Measurements from ENCODE around the gene DGUOK. TPM values are rescaled to one million over a fixed set of nuclear protein-coding genes. Genes with fewer than 3 reads are reported as not detected.
"Not testable (repeated sequence)": the region's sequence is repeated elsewhere in the genome, so short reads cannot be mapped to it uniquely, and the experiment has no call there.

DGUOK gene
- total RNA-seq, 1 donor, result 33.6 TPM

DNA sequence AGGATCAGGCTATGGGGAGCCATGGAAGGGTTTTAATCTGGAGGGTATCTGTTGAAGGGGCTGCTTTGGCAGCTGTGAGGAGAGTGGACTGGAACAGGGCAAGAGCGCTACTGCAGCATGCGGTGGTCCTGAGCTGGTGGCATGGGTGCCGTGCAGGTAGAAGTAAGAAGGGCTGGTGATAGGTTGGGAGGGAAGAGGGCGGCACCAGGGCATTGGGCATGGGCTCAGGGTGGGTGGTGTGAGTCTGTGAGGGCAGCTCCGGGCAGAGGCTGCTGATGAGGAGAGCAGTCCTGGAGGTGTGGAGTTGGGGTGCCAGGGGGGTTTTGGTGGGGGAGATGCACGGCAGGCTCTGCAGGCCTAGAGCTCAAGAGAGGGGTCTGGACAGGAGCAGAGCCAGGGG, 31.8 kb upstream of the DGUOK start:
- no peaks in the 10 kb centered on the region for H3K27me3 ChIP-seq (ENCODE audit: insufficient read depth, low read length)
- no peak overlapping the region for H3K4me3 ChIP-seq (ENCODE audit: low read length)
- H3K4me1 ChIP-seq (ENCODE audit: insufficient read depth, low read length), result peaks cover 18% of the 10 kb centered on the region
- no peaks in the 10 kb centered on the region for H3K9me3 ChIP-seq (ENCODE audit: low read depth, low read length)

DNA sequence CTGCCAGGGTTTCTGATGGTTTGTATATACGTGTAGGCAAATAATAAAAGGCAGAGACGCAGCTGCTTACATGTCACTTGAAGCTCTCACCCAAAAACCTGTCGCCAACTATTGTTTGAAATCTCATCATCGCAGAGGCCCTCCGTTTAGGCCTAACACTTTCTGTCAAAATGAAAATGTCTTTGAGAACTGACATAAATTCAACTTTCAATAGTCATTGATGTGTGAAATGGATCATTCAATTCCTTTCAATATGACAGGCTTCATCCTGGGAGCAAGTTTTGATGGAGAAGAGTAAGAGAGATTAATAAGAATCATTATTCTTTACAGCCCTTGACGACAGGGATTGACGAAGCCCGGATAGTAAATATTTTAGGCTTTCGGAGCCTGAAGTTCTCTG, 31.2 kb upstream of the DGUOK start:
- Histone ChIP-seq H3K27me3 (ENCODE audit: insufficient read depth, low read length) (no peaks in the 10 kb centered on the region), H3K4me1 (ENCODE audit: insufficient read depth, low read length) (peaks cover 18% of the 10 kb centered on the region), H3K4me3 (ENCODE audit: low read length) (no peak overlapping the region), H3K9me3 (ENCODE audit: low read depth, low read length) (no peaks in the 10 kb centered on the region)

DNA sequence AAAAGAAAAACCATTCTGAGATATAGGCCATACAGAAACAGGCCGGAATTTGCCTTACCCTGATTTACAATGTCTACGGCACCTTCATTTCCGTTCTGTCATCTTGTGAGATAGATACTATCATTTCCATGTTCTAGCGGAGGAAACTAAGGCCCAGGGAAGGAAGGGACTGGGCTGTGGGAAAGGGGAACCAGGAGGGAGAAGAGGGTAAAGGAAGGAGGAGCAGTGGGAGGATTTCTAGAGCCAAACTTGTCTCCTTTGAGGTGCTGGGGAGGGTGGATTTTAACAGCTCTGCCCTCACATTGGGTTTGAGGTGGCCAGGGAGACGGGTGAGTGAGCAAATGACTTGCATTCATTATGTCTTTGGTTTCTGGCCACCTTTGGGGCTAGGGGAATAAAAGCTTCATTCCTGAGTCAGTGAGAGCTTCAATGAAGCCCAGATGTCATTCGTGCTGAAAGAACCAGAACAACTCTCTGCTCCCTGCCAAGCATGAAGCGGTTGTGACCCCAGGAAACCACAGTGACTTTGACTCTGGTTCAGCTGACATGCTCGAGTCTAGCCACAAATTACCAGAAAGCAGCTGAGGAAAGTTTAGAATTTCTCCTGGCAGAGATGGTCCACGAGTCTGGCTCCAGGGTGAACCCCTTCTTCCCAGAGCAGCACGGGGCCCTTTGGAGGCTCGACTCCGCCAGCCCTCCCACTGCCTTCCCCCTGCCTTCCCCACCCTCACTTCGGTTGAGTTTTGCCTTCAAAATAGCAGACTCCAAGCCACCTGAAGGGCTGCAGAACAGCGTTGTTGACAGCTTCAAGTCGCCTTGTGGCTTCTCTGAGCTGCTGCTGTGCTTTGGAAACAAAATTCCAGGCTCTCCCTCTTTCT, 30.1 kb upstream of the DGUOK start:
- Histone ChIP-seq H3K27me3 (ENCODE audit: insufficient read depth, low read length) (no peaks in the 10 kb centered on the region), H3K4me3 (ENCODE audit: low read length) (no peak overlapping the region), H3K4me1 (ENCODE audit: insufficient read depth, low read length) (peaks cover 18% of the 10 kb centered on the region), H3K9me3 (ENCODE audit: low read depth, low read length) (no peaks in the 10 kb centered on the region)

DNA sequence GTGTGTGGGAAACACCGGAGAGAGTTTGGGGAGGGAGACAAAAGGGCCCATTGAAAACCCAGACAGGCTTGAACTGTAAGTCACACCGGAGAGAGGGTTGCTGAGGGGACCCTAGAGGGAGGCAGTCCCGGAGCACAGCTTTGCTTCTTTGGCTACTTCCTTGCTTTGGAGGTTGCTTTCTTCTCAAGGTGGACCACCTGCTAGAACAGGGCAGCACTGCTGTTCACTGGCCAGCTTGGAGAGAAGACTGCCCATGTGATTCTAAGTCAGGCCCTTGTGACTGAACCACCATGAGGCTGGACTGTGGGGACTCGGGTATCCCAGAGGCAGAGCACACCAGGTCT, 29.5 kb upstream of the DGUOK start:
- no peak overlapping the region for H3K4me3 ChIP-seq (ENCODE audit: low read length)
- no peaks in the 10 kb centered on the region for H3K9me3 ChIP-seq (ENCODE audit: low read depth, low read length)
- H3K4me1 ChIP-seq (ENCODE audit: insufficient read depth, low read length), result peaks cover 18% of the 10 kb centered on the region

DNA sequence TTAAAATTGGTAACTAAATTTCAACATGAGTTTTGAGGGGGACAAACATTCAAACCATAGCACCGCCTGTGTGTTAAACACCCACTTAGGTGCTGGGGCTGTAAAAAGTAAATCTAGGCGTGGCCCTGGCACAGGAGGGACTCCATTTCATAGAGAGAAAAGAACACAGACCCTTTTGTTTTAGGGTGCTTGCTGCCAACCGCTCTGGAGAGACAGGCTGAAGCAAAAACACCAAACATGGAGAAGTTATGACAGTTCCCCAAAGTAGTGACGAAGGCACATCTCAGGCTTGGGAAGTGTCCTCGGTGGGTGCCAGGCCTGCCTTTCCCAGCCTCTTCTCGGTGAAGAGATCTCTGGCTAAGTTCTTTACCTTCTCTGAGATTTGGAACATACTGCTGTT, 28.7 kb upstream of the DGUOK start:
- no peaks in the 10 kb centered on the region for H3K9me3 ChIP-seq (ENCODE audit: low read depth, low read length)
- peaks cover 18% of the 10 kb centered on the region for H3K4me1 ChIP-seq (ENCODE audit: insufficient read depth, low read length)
- no peak overlapping the region for H3K4me3 ChIP-seq (ENCODE audit: low read length)
- H3K27me3 ChIP-seq (ENCODE audit: insufficient read depth, low read length), result no peaks in the 10 kb centered on the region

More for the DNA sequence above, 29.5 kb upstream of the DGUOK start:
- no peaks in the 10 kb centered on the region for H3K27me3 ChIP-seq (ENCODE audit: insufficient read depth, low read length)

DNA sequence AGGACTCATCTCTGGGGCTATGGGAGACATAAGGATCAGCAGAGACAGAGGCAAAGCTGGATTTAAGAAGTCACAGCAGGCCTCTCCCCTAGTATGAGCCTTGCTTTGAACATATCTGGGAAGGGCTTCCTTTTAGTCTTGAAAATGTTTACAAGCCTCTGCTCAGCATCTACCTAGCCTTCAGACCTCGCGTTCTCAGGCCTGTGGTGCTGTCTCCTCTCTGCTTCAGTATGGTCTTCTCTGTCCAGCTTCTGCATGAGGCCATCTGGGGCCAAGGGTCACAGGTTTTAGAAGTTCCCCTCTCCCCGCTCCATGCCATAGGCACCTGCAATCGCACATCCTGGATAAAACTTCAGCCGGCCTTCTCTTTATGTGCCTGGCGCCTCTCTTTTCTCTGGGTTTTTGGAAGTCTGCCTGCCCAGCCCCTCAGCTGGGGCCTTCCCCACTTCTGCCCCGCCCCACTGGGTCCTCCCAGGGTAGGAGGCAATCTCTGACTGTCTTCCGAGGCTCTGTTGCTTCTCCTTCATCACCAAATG, 26.8 kb upstream of the DGUOK start:
- no peaks in the 10 kb centered on the region for H3K9me3 ChIP-seq (ENCODE audit: low read depth, low read length)
- no peak overlapping the region for H3K4me3 ChIP-seq (ENCODE audit: low read length)
- peaks cover 18% of the 10 kb centered on the region for H3K4me1 ChIP-seq (ENCODE audit: insufficient read depth, low read length)
- H3K27me3 ChIP-seq (ENCODE audit: insufficient read depth, low read length), result no peaks in the 10 kb centered on the region

DNA sequence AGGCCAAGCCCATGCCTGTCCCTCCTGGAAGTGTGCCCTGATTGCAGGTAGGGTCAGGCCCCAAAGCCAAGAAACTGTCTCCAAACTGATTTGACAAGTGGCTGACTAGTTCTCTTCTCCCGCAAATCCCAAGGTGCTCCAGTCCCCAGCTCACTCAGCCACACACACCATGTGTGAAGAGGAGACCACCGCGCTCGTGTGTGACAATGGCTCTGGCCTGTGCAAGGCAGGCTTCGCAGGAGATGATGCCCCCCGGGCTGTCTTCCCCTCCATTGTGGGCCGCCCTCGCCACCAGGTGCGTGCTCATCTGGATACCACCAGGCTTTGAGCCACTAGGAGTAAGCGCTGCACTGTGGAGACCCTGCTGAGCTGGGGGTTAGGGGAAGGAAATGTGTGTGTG, 25.5 kb upstream of the DGUOK start:
- Histone ChIP-seq H3K4me3 (ENCODE audit: low read length) (no peak overlapping the region), H3K4me1 (ENCODE audit: insufficient read depth, low read length) (peaks cover 16% of the 10 kb centered on the region), H3K27me3 (ENCODE audit: insufficient read depth, low read length) (no peaks in the 10 kb centered on the region), H3K9me3 (ENCODE audit: low read depth, low read length) (no peaks in the 10 kb centered on the region)

DNA sequence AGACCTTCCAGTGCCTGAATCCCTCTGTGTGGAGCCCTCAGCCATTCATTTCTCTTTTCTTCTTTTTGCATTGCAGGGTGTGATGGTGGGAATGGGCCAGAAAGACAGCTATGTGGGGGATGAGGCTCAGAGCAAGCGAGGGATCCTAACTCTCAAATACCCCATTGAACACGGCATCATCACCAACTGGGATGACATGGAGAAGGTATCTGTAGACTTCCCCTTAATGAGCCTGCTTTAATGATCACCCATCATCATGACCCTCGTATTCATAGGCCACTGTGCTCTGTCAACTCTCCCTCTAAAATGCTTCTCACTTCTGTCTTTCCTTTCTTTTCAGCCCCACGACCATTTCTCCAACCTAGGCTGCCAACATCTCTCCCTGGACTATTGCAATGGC, 24.4 kb upstream of the DGUOK start:
- Histone ChIP-seq H3K4me1 (ENCODE audit: insufficient read depth, low read length) (peaks cover 10% of the 10 kb centered on the region), H3K27me3 (ENCODE audit: insufficient read depth, low read length) (no peaks in the 10 kb centered on the region)

DNA sequence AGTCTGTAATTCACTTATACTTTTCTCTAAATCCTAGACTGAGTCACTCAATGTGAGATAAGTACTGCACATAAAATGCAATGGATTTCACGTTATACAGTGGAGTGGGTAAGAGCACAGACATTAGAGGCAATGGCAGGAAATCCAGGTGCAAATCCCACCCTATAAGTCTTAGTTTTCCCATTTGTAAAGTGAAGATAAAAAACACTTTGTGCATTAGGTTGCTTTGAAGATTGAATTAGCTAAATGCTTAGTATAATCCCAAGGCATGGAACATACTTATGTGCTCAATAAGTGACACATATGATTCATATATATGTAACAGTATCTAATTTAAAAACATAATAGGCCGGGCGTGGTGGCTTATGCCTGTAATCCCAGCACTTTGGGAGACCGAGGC, 23.4 kb upstream of the DGUOK start:
- no peaks in the 10 kb centered on the region for H3K27me3 ChIP-seq (ENCODE audit: insufficient read depth, low read length)
- no peaks in the 10 kb centered on the region for H3K9me3 ChIP-seq (ENCODE audit: low read depth, low read length)
- H3K4me3 ChIP-seq (ENCODE audit: low read length), result no peak overlapping the region

More for the DNA sequence above, 24.4 kb upstream of the DGUOK start:
- no peak overlapping the region for H3K4me3 ChIP-seq (ENCODE audit: low read length)
- no peaks in the 10 kb centered on the region for H3K9me3 ChIP-seq (ENCODE audit: low read depth, low read length)

DNA sequence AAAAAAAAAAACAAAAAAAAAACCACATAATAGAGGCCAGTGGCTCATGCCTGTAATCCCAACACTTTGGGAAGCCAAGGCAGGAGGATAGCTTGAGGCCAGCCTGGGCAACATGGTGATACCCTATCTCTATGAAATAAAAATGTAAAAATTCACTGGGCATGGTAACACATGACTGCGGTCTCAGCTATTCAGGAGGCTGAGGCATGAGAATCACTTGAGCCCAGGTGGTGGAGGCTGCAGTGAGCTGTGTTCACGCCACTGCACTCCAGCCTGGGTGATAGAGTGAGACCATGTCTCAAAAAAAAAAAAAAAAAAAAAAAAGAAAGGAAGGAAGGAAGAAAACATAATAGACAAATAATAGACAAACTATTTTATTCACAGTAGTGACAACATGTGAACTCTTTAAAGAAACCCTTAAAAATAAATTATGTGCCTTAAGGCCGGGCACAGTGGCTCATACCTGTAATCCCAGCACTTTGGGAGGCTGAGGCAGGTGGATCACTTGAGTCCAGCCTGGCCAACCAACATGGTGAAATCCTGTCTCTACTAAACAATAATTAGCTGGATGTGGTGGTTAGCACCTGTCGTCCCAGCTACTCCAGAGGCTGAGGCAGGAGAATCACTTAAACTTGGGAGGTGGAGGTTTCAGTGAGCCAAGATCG, 22.6 kb upstream of the DGUOK start:
- not testable (repeated sequence) for H3K4me3 ChIP-seq (ENCODE audit: low read length); H3K27me3 ChIP-seq (ENCODE audit: insufficient read depth, low read length); H3K9me3 ChIP-seq (ENCODE audit: low read depth, low read length)
- H3K4me1 ChIP-seq (ENCODE audit: insufficient read depth, low read length), result peaks cover 14% of the 10 kb centered on the region

More for the DNA sequence above, 23.4 kb upstream of the DGUOK start:
- H3K4me1 ChIP-seq (ENCODE audit: insufficient read depth, low read length), result peaks cover 14% of the 10 kb centered on the region

DNA sequence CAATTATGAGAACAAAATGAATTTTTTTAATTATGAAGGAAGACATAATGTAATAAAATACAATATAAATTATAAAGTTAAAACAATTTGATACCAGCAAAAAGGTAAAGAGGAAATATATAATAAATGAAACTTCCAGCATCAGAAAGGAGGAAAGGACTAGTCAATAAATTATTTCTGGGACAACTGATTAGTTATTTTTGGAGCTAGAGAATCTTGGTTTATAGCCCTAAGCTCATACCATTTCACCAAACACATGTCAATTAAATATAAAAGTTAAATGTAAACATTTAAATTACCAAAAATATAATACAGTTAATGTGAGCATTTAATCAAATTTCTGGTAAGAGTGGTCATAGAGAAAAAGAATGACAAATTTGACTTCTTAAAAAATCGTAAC, 21.7 kb upstream of the DGUOK start:
- Histone ChIP-seq H3K9me3 (ENCODE audit: low read depth, low read length) (no peaks in the 10 kb centered on the region), H3K4me3 (ENCODE audit: low read length) (no peak overlapping the region), H3K4me1 (ENCODE audit: insufficient read depth, low read length) (peaks cover 14% of the 10 kb centered on the region), H3K27me3 (ENCODE audit: insufficient read depth, low read length) (no peaks in the 10 kb centered on the region)

DNA sequence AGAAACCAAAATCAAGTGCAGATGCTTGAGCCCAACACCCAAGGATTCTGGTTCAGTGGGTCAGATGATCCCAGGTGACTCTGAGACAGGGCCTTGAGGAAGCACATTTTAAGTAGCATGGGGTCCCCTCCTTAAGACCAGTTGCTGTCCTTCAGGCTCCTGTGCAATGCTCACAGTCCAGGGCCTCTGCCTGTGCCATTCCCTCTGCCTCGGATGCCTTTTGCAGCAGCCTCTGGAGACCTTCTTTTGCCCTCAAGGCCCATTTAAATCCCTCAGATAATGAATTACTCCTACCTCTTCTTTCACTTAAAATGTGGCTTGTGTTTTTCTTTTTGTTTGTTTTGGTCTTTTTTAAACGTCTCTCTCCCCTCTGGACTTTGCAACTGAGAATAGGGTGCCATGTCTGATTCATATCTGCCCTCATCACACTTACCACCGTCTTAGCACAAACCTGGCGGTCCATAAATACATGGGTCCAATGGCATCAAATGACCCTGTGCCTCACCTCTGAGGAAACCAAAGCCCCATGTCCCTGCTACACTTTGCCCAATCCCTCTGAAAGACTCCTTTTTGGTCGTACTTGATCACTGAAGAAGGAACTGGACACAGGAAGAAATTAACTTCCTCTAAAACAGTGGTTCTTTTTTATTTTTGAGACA, 19.7 kb upstream of the DGUOK start:
- no peaks in the 10 kb centered on the region for H3K27me3 ChIP-seq (ENCODE audit: insufficient read depth, low read length)
- H3K4me3 ChIP-seq (ENCODE audit: low read length), result no peak overlapping the region
- no peaks in the 10 kb centered on the region for H3K9me3 ChIP-seq (ENCODE audit: low read depth, low read length)
- H3K4me1 ChIP-seq (ENCODE audit: insufficient read depth, low read length), result peaks cover 14% of the 10 kb centered on the region

DNA sequence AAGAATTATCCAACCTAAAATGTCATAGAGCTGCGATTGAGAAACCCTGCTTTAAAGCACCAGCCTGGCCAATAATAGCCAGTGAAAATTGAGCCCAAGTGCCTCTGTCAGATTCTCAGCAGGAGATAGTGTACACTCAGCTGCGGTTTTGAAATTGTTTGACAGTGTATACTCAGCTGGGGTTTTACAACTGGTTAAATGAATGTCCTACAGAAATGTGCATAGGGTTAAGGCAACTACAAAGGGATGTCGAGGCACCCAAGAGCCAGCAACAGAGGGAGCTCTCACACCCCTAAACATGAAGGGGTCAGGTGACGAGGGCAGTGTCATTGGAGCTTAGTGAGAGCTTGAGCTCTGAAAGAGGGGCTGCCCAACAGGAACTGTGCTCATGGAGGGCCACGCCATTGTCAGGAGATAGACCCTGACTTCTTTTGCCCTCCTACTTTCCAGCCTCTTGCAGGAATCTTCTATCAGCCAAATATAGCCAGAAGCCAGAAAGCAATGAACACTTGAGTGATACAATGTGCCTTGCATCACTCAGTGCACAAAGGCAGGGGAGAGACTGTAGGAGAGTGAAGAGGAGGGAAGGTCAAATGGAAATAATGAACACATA, 18.7 kb upstream of the DGUOK start:
- Histone ChIP-seq H3K9me3 (ENCODE audit: low read depth, low read length) (no peaks in the 10 kb centered on the region), H3K4me3 (ENCODE audit: low read length) (no peak overlapping the region), H3K4me1 (ENCODE audit: insufficient read depth, low read length) (peaks cover 14% of the 10 kb centered on the region), H3K27me3 (ENCODE audit: insufficient read depth, low read length) (no peaks in the 10 kb centered on the region)

DNA sequence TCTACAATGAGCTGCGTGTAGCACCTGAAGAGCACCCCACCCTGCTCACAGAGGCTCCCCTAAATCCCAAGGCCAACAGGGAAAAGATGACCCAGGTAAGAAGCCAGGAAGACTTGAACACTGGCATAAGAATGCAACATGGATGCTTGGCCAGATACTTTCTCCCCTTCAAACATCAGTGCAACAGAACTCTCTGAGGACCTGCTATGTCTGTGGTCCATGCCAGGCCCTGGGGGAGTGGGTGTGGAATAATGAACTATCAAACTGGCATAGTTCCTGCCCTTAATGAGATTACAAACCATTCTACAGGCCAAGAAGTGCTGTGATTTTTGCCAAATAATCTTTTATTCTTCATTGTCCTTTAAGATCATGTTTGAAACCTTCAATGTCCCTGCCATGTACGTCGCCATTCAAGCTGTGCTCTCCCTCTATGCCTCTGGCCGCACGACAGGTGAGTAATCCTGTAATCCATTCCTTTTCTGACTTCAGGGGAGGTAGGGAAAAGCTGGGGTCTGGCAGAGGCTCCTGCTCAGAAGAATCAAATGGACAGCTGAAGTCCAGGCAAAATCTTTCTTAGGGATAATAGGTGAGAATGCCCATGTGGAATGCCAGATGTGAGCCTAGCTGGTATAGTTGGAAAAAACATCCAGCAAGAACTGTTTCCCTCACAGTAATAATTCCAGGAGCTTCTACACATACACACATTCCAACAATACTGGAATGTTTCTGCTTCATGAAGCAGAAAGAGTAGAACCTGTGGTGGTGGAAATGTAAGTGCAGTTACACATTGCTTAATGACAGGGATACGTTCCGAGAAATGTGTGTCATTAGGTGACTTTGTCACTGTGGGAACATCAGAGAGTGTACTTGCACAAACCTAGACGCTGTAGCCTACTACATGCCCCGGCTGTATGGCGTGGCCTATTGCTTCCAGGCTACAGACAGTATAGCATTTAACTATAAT, 17.7 kb upstream of the DGUOK start:
- H3K4me3 ChIP-seq (ENCODE audit: low read length), result no peak overlapping the region
- H3K9me3 ChIP-seq (ENCODE audit: low read depth, low read length), result no peaks in the 10 kb centered on the region
- no peaks in the 10 kb centered on the region for H3K27me3 ChIP-seq (ENCODE audit: insufficient read depth, low read length)
- H3K4me1 ChIP-seq (ENCODE audit: insufficient read depth, low read length), result peaks cover 14% of the 10 kb centered on the region
